HUDEP-2 (cell line): ENCODE measurements around the gene IL1RAPL2.
A peak's percentile ranks its signal among the peaks of the same experiment; 100 is the strongest.
"Not testable (repeated sequence)": the region's sequence is repeated elsewhere in the genome, so short reads cannot be mapped to it uniquely, and the experiment has no call there.

ENCODE experiments used
- DNase-seq, 76 experiments: peaks; one replicate each; lab custom pipeline; 2025; ENCODE audit not compliant: unreplicated experiment in 76 of 76; lab: John Stamatoyannopoulos, UW

IL1RAPL2 gene

GRCh38 chrX:104842646-104843045 lies 276.6 kb downstream of the IL1RAPL2 start:
- no peak for DNase-seq

DNA sequence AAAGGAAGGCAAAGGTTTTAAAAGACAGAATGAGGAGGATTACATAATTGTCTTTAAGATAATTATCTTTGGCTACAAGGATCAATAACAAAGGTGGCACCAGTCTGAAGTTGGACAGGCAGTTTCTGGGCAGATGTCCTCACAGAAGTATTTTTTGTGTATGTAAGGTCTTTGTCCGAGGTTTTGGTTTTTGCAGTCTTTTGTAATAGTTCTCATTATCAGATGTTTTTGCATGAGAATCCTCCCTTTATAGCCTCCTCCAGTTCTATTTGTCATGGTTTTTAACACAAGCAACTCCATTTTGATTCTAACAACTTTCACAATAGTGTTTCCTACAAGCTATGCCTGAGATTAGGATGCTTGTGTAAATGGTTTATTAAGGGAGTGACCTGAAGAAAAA lies 286.2 kb downstream of the IL1RAPL2 start:
- DNase-seq = no peak

- no peak for DNase-seq
These were observed 288.2 kb downstream of the IL1RAPL2 start for GRCh38 chrX:104854188-104854587.

GRCh38 chrX:104854790-104855340 lies 288.9 kb downstream of the IL1RAPL2 start:
- DNase-seq = no peak

DNA sequence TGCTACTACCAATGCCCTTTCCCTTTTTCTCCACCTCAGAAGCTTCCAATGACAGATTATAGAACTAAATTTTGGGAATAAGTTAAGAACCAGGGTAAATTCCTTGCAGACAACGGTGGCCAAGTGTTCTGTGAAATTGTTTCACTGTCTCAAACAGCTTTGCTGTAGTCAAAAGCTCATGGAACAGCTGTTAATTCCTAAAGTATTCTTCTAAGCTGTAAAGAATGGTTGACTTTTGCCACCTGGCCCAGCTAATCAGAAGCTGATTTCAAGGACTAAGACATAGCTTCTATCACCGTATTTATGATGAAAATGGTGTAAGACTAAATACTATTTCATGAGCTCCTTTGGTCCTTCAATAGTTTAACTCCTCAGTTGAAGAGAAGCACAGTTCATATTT lies 297.5 kb downstream of the IL1RAPL2 start:
- DNase-seq = no peak

DNA sequence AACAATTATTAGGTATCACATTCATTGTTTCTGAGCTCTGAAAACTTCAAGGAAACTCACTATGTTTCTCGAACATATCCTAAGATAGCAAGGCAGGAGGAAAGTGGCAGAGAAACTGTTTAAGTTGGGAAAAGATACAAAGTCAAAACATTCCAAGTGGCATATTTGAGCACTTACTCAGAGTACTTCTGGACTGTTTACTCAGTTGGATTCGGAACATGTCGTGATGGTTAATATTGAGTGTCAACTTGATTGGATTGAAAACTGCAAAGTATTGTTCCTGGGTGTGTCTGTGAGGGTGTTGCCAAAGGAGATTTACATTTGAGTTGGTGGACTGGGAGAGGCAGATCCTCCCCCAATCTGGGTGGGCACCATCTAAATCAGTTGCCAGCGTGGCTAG lies 298.3 kb downstream of the IL1RAPL2 start:
- no peak for DNase-seq

GRCh38 chrX:104877504-104877903 lies 311.5 kb downstream of the IL1RAPL2 start:
- no peak for DNase-seq

GRCh38 chrX:104902070-104902469 lies 336.1 kb downstream of the IL1RAPL2 start:
- no peak for DNase-seq

DNA sequence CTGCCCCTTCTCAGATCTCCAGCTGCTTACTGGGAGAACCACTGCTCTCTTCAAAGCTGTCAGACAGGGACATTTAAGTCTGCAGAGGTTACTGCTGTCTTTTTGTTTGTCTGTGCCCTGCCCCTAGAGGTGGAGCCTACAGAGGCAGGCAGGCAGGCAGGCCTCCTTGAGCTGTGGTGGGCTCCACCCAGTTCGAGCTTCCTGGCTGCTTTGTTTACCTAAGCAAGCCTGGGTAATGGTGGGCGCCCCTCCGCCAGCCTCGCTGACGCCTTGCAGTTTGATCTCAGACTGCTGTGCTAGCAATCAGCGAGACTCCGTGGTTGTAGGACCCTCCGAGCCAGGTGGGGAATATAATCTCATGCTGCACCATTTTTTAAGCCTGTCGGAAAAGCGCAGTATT lies 343.7 kb downstream of the IL1RAPL2 start:
- not testable (repeated sequence) for DNase-seq

GRCh38 chrX:104913348-104913747 lies 347.3 kb downstream of the IL1RAPL2 start:
- DNase-seq = no peak

- not testable (repeated sequence) for DNase-seq
These were observed 348.7 kb downstream of the IL1RAPL2 start for GRCh38 chrX:104914686-104915085.

DNA sequence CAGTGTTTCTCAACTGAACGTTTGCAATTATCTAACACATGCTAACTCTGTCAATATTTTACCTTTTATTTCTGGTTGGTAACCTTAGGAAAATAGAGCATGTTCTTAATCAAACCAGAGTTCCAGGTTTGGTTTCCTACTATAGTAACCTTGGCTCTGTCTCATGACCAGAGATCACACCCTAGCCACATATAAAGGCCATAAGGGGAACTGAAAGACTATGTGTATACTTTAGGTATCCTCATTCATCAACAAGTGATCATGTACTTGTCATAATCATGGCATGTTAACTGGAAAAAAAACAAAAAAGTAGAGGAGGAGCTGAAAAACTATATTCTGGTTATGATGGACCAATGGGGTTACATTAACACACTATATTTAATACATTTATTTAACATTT lies 352.1 kb downstream of the IL1RAPL2 start:
- no peak for DNase-seq

DNA sequence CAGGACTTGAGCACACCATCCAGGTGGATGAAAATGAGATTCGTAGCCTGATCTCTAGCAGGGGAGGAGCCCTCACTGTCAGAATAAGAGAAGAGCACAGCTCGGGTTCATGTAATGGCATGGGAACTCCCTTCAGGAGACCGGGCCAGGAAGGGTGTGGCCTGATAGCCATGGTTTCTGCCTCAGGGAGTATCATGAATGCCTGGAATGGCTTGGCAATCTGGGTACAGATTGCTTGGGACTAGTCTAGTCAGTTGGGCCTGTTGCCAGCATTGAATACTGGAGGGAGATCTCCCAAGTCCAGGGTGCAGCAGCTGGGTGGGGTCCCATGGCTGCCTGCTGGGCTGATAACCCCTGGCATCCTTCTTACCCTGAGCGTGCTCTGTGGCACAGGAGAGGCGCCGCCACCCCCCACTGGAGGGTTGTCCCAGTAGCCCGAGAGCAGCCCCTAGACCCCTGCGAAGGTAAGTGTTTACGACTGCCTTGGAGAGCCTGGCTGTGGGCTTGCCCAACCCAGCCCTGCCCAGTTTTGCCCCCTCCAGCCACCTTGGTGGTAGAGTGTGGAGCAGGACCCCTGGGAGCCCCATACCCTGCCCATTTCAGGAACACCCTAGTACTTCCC lies 355.7 kb downstream of the IL1RAPL2 start:
- DNase-seq = no peak

DNA sequence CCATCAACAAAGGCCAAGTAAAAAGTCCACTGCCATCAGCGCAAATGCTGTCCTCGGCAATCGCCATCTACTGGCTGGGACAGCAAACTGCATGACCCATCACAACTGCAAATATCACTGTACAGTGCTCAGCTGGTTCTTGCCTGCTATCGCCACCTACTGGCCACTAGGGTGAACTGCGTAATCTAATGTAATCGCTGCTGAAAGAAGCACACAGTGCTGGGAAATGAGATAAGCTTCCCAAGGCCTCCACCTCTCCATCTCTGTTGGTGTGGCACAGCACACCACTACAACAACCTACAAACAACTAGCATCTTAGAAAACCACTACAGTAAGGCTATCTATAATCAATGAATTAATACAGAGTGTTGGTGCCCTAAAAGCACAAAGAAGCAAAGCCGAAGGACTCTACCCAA lies 356.2 kb downstream of the IL1RAPL2 start:
- DNase-seq = peak in 69 of 76 experiments; percentile 0 to 68 (median 19)

GRCh38 chrX:104929324-104929723 lies 363.3 kb downstream of the IL1RAPL2 start:
- no peak for DNase-seq

DNA sequence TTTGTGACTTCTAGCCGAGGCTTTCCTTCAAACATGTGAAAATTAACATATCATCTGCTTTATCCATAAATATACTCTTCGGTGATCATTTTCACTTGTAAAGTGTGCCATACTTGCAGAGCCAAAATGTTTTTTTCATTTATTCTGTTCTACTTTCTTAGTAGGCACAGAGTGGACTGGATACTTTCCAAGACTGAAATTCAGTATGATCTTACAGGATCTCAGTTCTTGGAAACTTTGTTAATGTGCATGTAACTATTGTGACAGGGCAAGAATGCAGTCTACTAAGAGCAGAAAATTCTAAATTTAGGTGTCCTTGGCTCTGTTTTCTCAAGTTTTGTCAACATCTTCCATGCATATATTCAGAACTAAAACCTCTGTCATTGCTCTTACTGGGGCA lies 369.6 kb downstream of the IL1RAPL2 start:
- DNase-seq = no peak

DNA sequence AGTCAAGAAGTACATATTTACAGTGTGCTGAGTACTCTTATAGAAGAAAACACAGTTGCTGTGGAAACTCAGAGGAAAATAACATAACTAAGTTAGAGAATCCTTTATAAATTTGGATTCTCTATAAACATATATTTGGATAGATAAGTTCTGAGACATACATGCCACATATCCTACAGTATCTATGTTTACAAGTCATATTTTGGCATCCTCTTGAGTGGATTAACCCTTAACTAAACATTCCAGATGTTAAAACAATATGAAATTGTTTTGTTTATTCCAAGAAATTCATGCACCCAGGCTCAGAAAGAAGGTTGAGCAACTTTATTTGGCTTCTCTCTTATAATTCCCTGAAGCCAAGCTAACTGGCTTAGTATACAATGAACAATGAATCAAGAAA lies 387.3 kb downstream of the IL1RAPL2 start:
- DNase-seq = no peak

- DNase-seq = no peak
These were observed 395.9 kb downstream of the IL1RAPL2 start for GRCh38 chrX:104961926-104962325.

- no peak for DNase-seq
These were observed 402.2 kb downstream of the IL1RAPL2 start for GRCh38 chrX:104968241-104968640.

- no peak for DNase-seq
These were observed 406.7 kb downstream of the IL1RAPL2 start for GRCh38 chrX:104972737-104973136.

- no peak for DNase-seq
These were observed 421.1 kb downstream of the IL1RAPL2 start for GRCh38 chrX:104987063-104987462.

DNA sequence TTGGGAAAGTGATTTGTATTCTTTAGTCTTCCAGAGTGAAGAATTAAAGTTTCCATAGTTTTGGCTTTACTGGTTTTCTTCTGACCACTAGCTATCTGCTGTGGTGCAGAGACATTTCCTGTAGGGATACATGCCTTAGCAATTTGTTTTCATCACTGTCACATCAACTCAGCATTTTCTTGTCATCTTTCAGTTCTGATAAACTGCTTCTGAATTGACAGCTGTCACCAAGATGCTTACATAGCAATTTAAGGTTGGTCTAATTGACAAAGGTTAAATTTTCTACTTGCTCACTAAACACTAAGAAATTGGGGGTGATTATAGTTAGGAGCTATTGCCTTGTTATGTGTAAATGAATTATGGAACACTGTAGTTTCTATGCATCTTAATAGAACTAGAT lies 422.0 kb downstream of the IL1RAPL2 start:
- DNase-seq = no peak

GRCh38 chrX:104995546-104995945 lies 429.5 kb downstream of the IL1RAPL2 start:
- no peak for DNase-seq
